H1 (cell line): ENCODE results near the gene PALM3. TPM values are rescaled to one million over a fixed set of nuclear protein-coding genes. Genes with fewer than 3 reads are reported as not detected.

ENCODE experiments used
- EGR1 ChIP-seq: IDR thresholded peaks from 2 replicates; pipeline ENCODE4 v1.6.1; 2011; ENCODE audit warnings: low read depth, low read length, borderline replicate concordance
- HDAC2 ChIP-seq, 2 experiments: fragments of 300-600 bp in 1 of 2; sonication (generic) in 1 of 2; IDR thresholded peaks; 2 replicates each; pipeline ENCODE4 v1.6.1; 2011 to 2012; ENCODE audit warnings: low read depth in 2 of 2, low read length in 2 of 2, mild to moderate bottlenecking in 2 of 2, moderate library complexity in 2 of 2, borderline replicate concordance in 1 of 2, inconsistent platforms in 1 of 2
- JUND ChIP-seq: IDR thresholded peaks from 2 replicates; pipeline ENCODE4 v1.6.1; 2011; ENCODE audit warnings: mild to moderate bottlenecking, improper control_type of control experiment, low read length
- SP1 ChIP-seq: IDR thresholded peaks from 2 replicates; pipeline ENCODE4 v1.6.1; 2011; ENCODE audit warnings: low read depth, low read length
- polyA plus RNA-seq, 7 experiments: library from polyadenylated mRNA; depleted of rRNA in 3 of 7; stranded (reverse) in 5 of 7; unstranded in 2 of 7; fragments of >200 nt in 5 of 7; fragments of 200-250 nt in 2 of 7; gene quantifications; 1 replicate in 5 of 7; 2 replicates in 1 of 7; 4 replicates in 1 of 7; pipeline versions ENCODE4 v1.2.1 to v1.2.3, GENCODE V29; 2011 to 2013; ENCODE audit warnings: missing spikeins in 2 of 7, mixed read lengths in 2 of 7
- total RNA-seq: library from RNA; stranded (reverse); fragmentation: NEBNext Ultra II Directional; extraction: Animal tissue kit (Norgen Biotek cat#: 25700); gene quantifications from 2 replicates; pipeline ENCODE4 v1.2.1, GENCODE V29; 2021

PALM3 gene
- total and polyA plus RNA-seq, 2 of the 8 experiments (the other 6 are each of a cell fraction or from before 2014, with no cell fraction given): 5.8 to 31.3 TPM

DNA sequence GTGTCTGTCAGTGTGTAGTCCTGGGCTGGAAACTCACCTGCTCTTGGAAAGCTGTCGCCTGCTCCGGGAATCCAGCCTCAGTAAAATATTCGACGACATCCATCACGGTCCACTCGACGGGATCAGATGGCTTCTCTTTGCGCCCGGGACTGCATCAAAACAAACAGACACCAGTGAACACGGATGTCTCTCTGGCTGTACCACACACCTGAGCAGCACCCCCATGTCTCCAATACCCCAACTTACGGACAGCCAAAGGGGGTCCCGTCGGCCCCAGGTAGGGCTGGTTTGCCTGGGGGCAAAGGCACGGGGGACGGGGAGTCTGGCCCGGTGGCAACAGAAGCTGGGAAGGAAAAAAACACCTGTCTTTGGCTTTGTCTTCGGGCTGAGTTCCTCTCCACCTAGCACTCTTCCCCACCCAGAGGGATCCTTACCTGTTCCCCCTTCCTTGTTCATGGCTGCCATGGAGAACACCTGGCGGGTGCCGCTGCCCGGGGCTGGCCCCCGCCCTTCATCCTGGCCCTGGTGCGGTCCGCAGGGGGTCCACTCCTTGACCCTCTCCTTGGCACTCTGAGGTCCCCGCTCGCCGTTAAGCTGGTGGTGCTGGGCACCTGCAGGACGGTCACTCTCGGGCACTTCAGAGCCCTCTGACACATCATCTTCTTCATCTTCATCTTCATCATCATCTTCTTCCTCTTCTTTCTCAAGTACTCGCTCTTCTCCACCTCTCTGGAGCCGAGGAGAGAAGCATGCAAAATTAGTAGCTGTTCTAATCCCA lies 26.9 kb upstream of the PALM3 start (continued):
- no peak for TF ChIP-seq JUND
- TF ChIP-seq HDAC2 (IDR thresholded peaks at IDR 0.05; ENCODE audit: borderline replicate concordance in 1 of 2, low read depth in 2 of 2, low read length in 2 of 2): no peak
- no peak for TF ChIP-seq EGR1
- TF ChIP-seq SP1: no peak
